GM21367 (cell line): ENCODE results near the gene NPHP4.

ENCODE experiments used
- ATAC-seq: cut with Tn5 transposase; IDR thresholded peaks from one replicate; pipeline ENCODE4 v1.9.1; 2021; ENCODE audit not compliant: unreplicated experiment

Gene NPHP4

DNA sequence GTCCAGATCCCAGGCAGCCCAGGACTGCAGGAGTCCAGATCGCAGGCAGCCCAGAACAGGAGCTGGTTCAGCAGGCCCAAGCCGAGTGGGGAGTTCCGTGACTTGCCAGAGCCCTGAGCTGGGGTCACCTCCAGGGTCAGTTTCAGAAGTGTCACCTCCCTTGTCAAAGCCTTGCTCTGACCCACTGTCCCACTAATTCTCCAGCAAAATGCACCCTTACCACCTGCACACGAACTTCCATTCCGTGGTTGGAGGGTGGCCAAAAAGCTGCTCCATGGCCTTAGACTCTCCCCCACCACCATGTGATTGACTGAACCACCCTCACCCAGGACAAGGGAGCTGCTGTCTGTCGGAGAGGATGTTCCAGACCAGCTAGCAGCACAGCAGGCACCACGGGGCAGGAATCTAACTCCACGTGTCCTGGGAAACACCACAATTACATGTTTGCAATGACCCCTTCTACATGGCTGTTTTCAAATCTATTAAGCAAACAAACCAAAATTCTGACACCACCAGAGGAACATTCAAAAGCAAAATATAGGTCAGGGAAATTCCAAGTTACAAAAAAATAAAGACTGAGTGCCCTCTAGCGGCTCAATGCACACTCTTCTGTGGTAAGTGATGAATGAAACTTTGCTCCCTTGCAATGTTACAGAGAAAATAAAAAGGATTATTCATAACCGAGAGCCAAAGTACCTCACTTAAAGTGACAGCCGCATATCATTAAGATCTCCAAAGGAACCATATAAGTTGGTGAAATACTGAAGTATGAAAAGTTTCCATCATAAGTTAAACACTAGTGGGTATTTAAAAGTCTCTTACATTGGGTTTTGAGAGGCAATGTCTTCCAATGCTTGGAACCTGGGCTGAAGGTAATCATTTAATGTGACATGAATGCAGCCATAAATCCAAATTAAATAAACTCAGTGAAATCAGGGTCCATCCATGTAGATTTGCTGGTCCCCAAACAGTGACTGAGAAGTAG is 76.3 kb downstream of the NPHP4 start:
- ATAC-seq = no peak

- ATAC-seq = no peak
Measured at GRCh38 chr1:5914676-5915365, 77.4 kb downstream of the NPHP4 start.

DNA sequence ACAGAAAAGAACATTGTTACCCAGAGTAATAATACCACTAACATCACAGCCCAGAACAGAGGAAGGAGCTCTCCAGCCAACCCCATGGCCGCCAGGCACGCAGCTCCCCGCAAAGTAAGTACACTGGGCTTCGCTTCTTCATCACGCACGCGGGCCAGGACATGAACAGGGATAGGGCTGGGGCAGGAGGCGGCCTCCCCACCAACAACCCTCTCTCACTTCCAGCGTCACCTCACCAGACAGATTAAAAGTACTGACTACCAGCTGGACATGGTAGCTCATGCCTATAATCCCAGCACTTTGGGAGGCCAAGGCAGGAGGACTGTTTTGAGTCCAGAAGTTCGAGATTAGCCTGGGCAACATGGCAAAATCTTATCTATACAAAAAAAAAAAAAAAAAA is 78.3 kb downstream of the NPHP4 start:
- ATAC-seq = no peak

DNA sequence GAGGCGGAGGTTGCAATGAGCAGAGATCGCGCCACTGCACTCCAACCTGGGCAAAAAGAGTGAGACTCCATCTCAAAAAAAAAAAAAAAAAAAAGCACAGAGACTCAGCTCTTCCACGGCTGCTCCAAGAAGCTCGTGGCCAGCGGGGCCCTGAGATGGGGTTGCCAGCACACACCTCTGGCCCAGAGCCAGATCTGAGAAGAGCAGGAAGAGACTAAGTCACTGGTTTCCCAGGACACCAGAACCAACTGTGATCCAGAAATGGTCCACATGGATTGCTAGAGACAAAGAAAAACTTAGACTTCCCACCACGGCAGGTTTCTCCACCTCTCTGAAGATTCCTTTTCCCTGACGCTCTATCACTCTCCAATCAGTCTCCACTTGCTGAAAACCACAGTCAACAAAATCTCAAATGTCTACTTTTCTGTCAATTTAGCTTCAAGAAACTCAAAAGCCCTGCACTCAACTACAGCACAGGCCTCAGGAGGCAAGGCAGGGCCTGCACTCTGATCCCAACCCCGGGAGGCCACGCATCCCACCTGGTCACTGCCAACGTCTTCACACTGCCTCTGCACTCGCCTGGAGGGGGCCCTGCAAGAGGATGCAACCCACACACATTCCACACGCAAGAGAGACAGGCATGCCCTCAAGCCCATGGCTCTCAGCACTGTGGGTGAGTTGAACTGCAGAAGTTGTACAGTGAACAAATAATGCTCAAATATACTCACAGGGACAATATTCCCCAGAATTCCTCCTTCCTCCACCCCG is 79.0 kb downstream of the NPHP4 start:
- no peak for ATAC-seq

GRCh38 chr1:5911871-5912271 is 80.4 kb downstream of the NPHP4 start:
- no peak for ATAC-seq

DNA sequence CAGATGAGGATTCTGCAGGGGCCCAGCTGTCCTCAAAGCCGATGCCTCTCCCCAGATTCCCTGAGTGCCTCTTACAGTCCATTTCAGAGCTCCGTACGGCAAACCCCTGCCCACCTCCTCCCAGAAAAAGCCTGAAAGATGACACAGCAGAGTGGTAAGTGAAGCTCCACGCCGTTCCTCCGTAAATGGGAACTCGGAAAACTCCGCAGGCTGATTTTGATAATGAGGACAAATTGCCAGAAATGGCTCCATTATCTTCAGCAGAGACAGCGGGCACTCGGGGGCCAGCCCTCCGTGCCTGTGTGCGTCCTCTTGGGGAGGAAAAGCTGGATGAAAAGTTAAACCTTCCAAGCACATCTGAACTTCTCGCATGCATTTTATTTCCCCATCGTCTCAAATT is 81.1 kb downstream of the NPHP4 start:
- ATAC-seq = no peak

- no peak for ATAC-seq
Measured at GRCh38 chr1:5910666-5911065, 81.6 kb downstream of the NPHP4 start.

DNA sequence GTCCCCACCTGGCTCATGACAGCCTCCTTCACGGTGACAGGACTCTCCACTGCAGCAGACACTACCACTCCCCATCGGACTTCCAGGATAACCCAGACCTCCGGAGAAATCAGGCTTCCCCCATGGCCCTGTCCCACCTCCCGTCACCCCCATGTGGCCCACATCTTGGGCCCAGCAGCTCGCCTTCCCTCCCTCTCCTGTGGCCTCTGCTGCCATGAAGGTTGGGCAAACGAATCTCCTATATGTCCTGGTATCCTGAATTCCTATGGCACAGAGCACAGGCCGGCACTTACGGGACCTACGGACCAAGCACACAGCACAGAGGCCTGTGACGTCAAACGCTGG is 82.0 kb downstream of the NPHP4 start:
- ATAC-seq = no peak

GRCh38 chr1:5909576-5910275 is 82.5 kb downstream of the NPHP4 start:
- no peak for ATAC-seq

DNA sequence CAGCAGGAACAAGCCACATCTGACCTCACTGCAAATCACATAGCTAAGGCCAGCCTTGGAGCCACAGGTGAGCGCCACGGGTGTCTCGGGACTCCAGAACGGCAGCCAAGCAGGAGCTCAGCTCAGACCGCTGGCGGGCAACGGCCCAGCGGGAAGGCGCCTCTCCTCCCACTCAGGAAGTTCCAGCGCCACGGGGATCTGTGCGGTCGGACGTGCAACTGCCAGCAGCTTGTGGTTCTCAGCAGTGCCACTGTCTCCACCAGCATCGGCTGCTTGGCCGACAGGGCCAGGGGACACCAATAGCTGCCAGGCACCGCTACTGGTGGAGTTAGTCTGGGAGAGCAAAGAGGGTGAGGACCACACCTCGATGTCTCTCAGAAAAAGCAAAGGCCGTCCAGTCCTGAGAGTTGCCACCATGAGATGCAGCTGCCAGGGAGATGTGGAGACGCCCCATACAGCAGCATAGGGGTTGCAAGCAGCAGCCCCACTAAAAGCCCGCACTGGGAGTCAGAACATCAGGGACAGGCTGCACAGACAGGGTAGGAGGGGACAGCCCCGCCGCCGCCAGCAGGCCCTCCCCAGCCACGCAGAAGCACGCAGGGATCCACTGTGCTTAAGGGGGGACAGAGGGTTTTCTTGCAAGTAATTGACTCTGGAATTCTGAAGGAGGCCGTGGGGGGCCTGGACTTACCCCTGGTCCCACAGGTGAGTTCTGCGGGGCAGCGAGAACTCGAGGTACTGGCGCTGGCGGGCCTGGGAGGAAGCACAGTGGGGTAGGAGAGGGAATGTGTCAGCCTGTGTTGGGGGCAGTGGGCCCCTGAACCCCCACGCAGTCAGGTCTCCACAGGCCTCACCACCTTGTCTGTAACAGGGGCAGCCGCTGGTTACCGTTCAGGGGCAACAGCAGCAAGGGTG is 83.5 kb downstream of the NPHP4 start:
- no peak for ATAC-seq

DNA sequence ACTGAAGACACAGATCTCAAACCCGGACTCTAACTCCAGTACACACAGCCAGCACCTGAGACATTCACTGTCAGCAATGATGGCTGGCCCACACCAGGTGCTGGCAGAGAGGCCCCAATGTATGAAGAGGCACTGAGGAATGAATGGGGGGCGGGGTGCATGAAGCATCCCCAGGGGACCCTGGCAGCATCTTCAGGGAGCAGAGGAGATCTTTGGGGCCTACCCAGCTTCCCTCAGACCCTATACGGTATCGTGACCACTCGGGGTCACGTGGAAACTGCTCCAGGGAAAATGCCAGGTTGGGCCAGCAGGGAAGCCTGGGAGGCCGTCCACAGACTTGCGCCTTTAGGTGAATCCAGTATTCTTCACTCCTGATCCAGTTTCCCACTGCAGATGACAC is 84.3 kb downstream of the NPHP4 start:
- no peak for ATAC-seq

- ATAC-seq = no peak
Measured at GRCh38 chr1:5907386-5907785, 84.8 kb downstream of the NPHP4 start.

- no peak for ATAC-seq
Measured at GRCh38 chr1:5906966-5907365, 85.3 kb downstream of the NPHP4 start.

DNA sequence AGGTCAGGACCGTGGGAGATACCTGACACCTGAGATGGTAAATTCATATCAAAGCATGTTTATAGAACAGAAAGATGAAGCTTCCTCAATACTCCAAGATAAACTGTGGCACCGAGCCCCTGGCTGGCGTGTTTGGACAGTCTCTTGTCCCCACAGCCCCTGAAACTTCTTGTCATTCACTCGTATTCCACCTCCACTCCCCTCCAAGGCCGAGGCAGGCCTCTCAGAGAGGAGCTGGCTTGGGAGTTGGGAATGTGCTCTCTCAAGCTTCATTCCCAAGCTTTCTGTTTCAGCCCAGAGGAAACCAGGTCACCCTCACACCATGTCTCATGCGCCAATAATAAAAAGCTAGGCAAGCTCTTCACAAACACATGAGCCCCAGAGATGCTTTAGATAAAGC is 86.1 kb downstream of the NPHP4 start:
- no peak for ATAC-seq

DNA sequence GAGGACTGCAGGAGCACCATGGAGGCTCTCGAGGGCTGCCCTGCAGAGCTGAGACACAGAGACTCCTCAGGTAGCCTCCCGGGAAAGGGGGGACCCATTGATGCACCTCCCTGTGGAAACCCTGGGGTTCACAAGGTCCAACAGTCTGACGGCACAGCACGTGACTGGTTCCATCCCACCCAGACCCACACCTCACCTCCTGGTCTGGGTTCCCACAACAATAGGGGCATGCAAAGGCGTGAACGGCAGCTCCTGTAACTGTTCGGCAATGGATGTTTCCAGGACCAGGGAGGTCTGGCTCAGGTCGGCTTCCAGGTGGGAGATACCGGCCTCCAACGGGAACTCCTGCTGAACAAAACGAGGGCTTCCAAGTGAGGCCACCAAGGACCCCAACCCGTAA is 86.8 kb downstream of the NPHP4 start:
- no peak for ATAC-seq

GRCh38 chr1:5904551-5904950 is 87.7 kb downstream of the NPHP4 start:
- ATAC-seq = no peak

GRCh38 chr1:5903680-5904079 is 88.5 kb downstream of the NPHP4 start:
- no peak for ATAC-seq

DNA sequence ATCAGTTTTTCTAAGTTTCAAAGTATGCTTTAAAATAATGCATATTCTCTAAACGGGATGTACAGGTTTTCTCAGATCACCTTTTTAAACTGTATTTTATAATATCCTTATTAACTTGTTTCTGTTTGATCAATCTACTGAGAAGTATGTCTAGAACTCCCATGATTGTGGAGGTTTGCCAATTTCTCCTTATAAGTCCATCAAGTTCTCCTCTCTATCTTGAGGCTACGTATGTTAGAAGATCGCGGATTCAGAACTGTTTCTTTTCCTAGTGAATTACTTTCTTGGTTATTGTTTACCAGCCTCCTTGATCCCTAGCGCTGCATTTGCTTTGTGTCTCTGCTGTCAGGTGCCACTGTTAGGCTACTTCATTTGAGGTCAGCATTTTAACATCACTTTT is 89.2 kb downstream of the NPHP4 start:
- no peak for ATAC-seq

DNA sequence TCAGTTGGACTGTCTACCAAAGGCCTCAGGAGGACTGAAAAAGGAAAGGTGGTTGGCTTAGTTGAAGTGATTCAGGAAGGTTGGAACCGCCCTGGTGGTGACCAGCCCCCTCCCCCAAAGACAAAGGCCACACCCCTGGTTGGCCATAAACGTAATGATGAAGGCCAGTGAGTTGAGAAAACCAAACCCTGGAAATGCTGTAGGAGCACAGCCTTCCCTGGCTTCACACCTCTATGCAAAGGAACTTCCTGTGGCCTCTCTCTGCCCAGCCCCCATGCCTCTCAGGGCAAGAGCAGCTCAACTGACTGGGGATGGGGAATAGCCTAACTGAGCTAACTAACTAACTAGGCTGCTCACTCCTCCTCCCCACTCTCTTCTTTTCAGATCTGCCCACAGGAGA is 90.4 kb downstream of the NPHP4 start:
- no peak for ATAC-seq

DNA sequence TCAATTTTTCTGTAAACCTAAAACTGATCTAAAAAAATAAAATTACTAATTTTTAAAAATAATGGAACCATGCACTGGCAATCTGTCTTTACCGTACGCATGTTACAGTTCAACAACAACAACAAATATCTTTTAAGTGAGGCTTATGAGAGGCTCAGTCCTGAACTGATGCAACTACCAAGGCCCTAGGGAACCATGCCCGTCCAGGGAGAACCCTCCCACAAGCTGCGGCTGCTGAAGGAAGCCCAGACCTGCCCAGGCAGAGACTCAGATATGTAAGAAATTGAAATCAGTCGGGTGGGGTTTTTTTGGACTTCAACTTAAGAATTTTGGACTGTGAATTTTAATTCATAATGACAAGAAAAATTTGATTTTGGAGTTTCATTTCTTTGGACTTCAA is 91.1 kb downstream of the NPHP4 start:
- ATAC-seq = no peak
